H1 (cell line): ENCODE measurements around the gene REM2. TPM values are rescaled to one million over a fixed set of nuclear protein-coding genes. Genes with fewer than 3 reads are reported as not detected.

Source experiments
- ASH2L ChIP-seq: fragments of 200-600, 300-600 bp; sonication (generic); IDR thresholded peaks from one replicate; pipeline ENCODE4 v1.7.1; 2017; ENCODE audit warnings: low read length
- HDAC6 ChIP-seq: IDR thresholded peaks from one replicate; pipeline ENCODE4 v1.7.1; 2012; ENCODE audit warnings: low read depth, mild to moderate bottlenecking, inconsistent platforms, low read length, moderate library complexity
- SAP30 ChIP-seq: fragments of 300-600 bp; sonication (generic); IDR thresholded peaks from 2 replicates; pipeline ENCODE4 v1.7.1; 2012; ENCODE audit warnings: low read length, moderate library complexity, mild to moderate bottlenecking, inconsistent platforms; ENCODE audit not compliant: insufficient read depth, insufficient replicate concordance
- SUZ12 ChIP-seq: fragments of 200-600 bp; sonication (generic); IDR thresholded peaks from 2 replicates; pipeline ENCODE4 v1.6.1; 2012; ENCODE audit warnings: mild to moderate bottlenecking, inconsistent platforms, low read length, moderate library complexity, mixed read lengths
- TAF7 ChIP-seq: optimal IDR thresholded peaks from 2 replicates; pipeline ENCODE3; 2011; ENCODE audit warnings: low read depth, mild to moderate bottlenecking, inconsistent platforms, low read length, moderate library complexity, borderline replicate concordance
- TEAD4 ChIP-seq: IDR thresholded peaks from 2 replicates; pipeline ENCODE4 v1.6.1; 2012; ENCODE audit warnings: low read depth, low read length, inconsistent platforms, mixed read lengths
- polyA plus RNA-seq, 7 experiments: library from polyadenylated mRNA; depleted of rRNA in 3 of 7; stranded (reverse) in 5 of 7; unstranded in 2 of 7; fragments of >200 nt in 5 of 7; fragments of 200-250 nt in 2 of 7; gene quantifications; 1 replicate in 5 of 7; 2 replicates in 1 of 7; 4 replicates in 1 of 7; pipeline versions ENCODE4 v1.2.1 to v1.2.3, GENCODE V29; 2011 to 2013; ENCODE audit warnings: missing spikeins in 2 of 7, mixed read lengths in 2 of 7
- total RNA-seq: library from RNA; stranded (reverse); fragmentation: NEBNext Ultra II Directional; extraction: Animal tissue kit (Norgen Biotek cat#: 25700); gene quantifications from 2 replicates; pipeline ENCODE4 v1.2.1, GENCODE V29; 2021

Gene REM2
- total and polyA plus RNA-seq, 2 of the 8 experiments (the other 6 are each of a cell fraction or from before 2014, with no cell fraction given) = 1.00 to 1.1 TPM

DNA sequence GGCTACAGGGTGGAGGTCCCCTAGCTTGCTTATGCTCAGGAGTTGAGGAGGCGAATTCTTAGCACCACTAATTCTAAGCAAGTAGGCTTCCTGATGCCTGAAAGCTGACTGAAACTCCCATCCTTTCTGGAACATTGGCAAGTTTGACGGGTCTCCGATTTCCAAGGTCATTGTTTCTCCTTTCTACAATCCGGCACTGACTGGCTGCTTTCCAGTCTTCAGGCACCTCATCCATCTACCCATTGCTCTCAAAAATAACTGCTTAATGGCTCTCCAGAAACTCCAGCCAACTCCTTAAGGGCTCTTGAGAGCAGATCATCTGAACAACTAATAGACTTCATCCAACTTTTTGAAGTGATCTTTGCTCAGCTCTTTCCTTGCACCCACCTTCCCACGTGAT lies 13.3 kb downstream of the REM2 start (continued):
- TF ChIP-seq TEAD4 (no peak), SAP30 (no peak), SUZ12 (no peak), HDAC6 (no peak), ASH2L (no peak), TAF7 (no peak)
